MM.1S (cell line): Measurements from ENCODE around the gene SMYD2.

Experiments
- CTCF ChIP-seq: fragments of 300-600 bp; sonication (generic); IDR thresholded peaks from 2 replicates; pipeline ENCODE4 v1.5.1; 2016; ENCODE audit warnings: antibody characterized with exemption, low read length, mixed read lengths
- EZH2 ChIP-seq: fragments of 300-600 bp; sonication (generic); optimal IDR thresholded peaks from 2 replicates; pipeline ENCODE3; 2017; ENCODE audit warnings: low read depth, mild to moderate bottlenecking, antibody characterized with exemption, low read length, mixed read lengths
- EZH2phosphoT487 ChIP-seq: fragments of 300-600 bp; sonication (generic); IDR thresholded peaks from 2 replicates; pipeline ENCODE4 v1.6.1; 2018; ENCODE audit warnings: antibody characterized with exemption, low read length

GRCh38 chr1:214379236-214379970 lies 98.4 kb downstream of the SMYD2 start:
- TF ChIP-seq CTCF: no peak
- TF ChIP-seq EZH2: no peak
- no peak for TF ChIP-seq EZH2phosphoT487
